GM19372 (cell line): Measurements from ENCODE around the gene TCTN1.
"Not testable (repeated sequence)": the region's sequence is repeated elsewhere in the genome, so short reads cannot be mapped to it uniquely, and the experiment has no call there.

Source experiments
- ATAC-seq: cut with Tn5 transposase; IDR thresholded peaks from one replicate; pipeline ENCODE4 v1.9.1; 2021; ENCODE audit warnings: mild to moderate bottlenecking, low read depth, moderate library complexity; ENCODE audit not compliant: unreplicated experiment

TCTN1 gene

GRCh38 chr12:110635055-110635454, 21.1 kb downstream of the TCTN1 start:
- ATAC-seq: no peak

GRCh38 chr12:110636516-110636915, 22.6 kb downstream of the TCTN1 start:
- ATAC-seq: no peak

GRCh38 chr12:110637869-110638441, 24.0 kb downstream of the TCTN1 start:
- no peak for ATAC-seq

DNA sequence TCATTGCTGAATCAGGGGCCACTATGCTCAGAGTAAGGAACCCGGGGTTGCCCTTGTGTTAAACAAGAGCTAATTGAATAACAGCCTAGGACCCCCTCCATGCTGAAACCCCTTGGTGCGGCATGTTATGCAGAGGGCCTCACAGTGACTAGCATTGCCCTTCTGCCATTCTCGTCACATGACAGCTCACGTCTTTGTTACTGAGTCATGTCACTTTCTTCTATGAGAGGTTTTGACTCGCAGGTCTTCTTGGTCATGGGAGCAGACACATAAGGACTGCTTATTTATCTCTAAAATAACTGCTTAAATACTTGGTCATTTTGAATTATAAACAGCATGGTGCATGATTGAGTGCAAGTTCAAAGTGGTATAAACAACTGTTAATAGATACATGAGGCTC, 24.9 kb downstream of the TCTN1 start:
- no peak for ATAC-seq

- ATAC-seq: no peak
These were observed 25.6 kb downstream of the TCTN1 start for GRCh38 chr12:110639336-110640141.

GRCh38 chr12:110640275-110641025, 26.5 kb downstream of the TCTN1 start:
- ATAC-seq: no peak

- ATAC-seq: no peak
These were observed 27.6 kb downstream of the TCTN1 start for GRCh38 chr12:110641521-110641920.

GRCh38 chr12:110647631-110648040, 33.7 kb downstream of the TCTN1 start:
- ATAC-seq: no peak

DNA sequence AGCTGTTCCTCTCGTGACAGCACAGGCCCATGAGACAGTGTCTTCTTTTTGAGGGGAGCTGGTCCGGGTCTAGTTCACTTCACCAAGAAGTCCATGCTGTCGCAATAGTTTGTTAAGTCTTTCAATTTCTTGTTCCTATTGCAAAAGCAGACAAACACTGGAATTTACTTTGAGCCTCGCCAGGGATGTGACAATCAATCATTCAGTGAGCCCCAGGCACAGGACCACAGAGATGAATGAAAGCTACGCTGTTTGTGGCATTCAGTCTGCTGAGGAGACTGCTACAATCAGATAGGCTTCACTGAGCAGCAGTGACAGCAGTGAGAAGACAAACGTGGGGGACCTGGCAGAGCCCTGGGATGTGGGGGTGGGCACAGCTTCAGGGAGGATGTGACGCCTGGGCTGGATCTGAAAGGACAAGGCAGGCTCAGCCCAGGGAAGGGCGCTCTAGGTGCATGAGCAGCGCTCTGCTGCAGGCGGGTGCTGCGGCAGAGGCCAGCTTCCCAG, 35.5 kb downstream of the TCTN1 start:
- ATAC-seq: no peak

- not testable (repeated sequence) for ATAC-seq
These were observed 40.3 kb downstream of the TCTN1 start for GRCh38 chr12:110654238-110654637.

- ATAC-seq: no peak
These were observed 42.2 kb downstream of the TCTN1 start for GRCh38 chr12:110656071-110656655.

DNA sequence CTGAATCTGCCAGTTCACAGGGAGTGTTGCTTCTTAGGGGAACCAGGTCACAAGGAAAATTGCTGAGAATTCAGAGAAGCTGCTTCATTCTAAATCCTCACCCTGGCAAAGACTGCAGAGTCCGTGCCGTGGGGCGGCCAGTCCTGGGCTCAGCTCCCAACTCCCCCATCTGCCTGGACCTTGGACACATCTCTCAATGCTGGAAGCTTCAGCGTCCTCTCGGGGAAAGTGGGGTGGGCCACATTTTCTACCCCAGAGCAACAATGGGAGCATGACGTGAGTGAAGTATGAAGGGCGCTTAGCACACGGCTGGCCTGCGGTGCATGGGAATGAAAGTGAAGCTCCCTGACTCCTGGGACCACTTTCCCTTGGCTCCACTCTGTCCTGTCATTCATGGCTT, 43.8 kb downstream of the TCTN1 start:
- ATAC-seq: no peak

DNA sequence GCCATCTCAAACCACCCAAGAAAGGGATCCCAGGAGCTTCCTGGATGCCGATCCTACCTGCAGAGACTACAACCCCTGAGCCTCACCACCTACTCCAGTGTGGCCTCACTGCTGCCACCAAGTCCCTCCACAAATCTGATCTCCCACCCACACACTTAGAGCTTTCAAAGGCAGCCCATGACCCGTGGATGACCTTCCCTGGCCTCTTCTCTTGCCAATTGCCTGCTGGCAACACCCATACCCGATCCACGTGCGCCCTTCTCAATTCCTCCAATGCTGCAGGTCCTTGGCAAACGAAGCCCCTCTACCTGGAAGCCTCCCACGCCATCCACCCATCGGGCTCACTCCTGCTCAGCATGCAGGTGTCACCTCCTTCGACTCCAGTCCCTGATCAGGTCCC, 44.3 kb downstream of the TCTN1 start:
- no peak for ATAC-seq

DNA sequence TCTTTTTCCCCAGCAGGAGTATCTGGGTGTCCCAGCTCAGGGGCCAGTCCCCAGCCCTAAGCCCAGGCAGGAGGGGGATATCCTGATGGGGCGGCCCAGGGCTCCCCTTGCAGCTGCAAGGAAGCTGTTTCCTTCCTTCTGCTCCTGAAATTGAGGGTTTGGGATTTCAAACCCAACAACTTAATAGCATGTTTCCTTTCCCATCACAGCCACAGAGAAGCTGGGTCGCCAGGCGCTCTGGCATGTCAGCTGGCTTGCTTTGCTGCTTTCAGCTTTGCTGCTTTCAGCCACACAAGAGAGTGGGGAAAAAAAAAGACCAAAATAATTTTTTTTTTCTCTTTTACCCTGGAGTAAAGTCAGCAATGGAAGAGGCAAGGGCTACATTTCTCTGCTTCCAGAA, 44.9 kb downstream of the TCTN1 start:
- no peak for ATAC-seq

DNA sequence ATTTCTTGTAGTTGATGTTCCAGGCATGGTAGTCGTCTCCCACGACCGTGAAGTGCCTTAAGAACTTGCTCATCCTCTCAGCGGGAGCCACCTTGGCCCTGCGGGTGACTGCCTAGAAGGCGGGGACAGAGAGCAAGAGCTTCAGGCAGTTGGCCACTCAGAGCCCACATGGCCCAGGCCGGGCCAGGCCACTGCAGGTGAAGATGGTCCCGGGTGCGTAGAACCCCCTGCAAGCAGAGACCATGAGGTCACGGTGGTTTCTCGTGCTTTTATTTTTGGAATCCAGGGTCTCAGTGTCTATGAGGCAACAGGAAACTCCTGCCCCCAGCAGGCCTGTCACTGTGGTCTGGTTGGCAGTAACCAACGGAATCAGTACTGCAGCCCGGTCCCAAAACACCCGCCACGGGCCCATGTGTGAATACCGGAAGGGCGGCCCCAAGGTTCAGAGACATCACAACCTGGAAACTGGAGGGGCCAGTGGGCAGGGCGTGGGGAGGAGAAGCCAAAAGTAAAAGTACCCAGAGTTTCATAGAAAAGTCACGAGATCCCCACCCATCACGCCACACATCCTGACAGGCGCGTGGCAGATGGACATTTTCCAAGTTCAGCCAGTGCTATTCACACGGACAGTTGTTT, 47.5 kb downstream of the TCTN1 start:
- peak; percentile 92 for ATAC-seq

DNA sequence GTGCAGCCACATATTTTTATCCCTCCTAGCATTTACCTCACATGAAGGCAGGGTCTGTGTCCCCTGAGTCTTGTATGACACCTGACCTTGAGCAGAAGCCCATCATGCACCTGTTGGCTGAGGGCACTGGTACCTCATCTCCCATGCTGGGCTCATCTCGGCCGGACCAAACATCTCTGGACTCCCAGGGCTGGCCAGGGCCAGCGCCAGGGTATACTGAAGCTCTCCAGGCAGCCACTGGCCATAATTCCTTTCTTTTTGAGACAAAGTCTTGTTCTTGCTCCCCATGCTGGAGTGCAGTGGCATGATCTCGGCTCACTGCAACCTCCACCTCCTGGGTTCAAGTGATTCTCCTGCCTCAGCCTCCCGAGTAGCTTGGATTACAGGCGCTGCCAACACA, 53.0 kb downstream of the TCTN1 start:
- no peak for ATAC-seq

- ATAC-seq: no peak
These were observed 53.7 kb downstream of the TCTN1 start for GRCh38 chr12:110667671-110668070.

DNA sequence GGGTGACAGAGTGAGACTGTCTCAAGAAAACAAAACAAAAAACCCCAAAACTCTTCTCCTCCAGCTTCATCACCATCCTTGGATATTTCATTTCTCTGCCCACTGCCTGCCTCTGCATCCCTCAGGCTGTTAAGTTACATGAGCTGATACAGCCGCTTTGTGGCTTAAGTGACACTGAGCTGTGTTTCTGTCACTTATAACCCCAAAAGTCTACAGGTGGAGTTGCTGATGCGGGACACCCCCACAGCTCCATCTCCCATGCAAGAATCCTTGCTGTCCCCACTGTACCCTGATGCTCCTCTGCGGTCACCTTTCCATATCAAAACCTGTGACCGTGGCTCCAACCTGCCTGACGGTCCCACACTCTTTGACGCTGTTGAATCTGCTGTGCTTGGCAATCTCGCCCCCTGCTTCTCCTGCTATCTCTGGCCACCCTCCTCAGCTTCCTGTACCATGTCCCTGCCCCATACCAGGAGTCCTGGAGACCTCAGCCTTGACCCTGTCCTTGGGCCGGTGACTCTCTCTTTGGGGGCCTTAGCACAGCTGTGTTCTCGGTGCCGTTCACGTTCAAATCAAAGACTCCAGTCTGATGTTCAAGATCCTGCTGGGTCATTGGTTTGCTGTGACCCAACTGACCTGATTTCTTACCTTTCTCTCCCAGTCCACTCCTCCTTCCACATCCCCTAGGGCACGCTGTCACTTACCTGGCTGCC, 54.7 kb downstream of the TCTN1 start:
- ATAC-seq: no peak

DNA sequence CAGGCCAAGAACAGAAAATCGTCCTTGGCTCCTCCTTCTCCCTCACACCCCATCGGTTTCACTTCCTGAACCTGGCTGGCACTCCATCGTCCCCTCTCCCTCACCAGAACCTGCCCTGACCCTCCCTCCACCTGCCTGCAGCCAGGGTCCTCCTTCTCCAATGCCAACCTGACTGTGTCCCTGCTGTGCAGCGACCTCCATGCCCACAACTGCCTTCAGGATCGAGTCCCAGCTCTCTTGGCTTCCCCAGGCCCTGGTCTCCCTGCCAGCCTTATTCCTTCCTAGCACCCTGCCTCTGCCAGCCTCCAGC, 55.2 kb downstream of the TCTN1 start:
- no peak for ATAC-seq

- ATAC-seq: no peak
These were observed 56.3 kb downstream of the TCTN1 start for GRCh38 chr12:110670161-110670701.
